Measurements from ENCODE around the gene SAMD1. TPM values are rescaled to one million over a fixed set of nuclear protein-coding genes. Genes with fewer than 3 reads are reported as not detected.

Gene SAMD1
- total and polyA plus RNA-seq, 2 of the 13 experiments (the other 11 are each of a cell fraction or from before 2014, with no cell fraction given): 17.5 to 45.0 TPM

DNA sequence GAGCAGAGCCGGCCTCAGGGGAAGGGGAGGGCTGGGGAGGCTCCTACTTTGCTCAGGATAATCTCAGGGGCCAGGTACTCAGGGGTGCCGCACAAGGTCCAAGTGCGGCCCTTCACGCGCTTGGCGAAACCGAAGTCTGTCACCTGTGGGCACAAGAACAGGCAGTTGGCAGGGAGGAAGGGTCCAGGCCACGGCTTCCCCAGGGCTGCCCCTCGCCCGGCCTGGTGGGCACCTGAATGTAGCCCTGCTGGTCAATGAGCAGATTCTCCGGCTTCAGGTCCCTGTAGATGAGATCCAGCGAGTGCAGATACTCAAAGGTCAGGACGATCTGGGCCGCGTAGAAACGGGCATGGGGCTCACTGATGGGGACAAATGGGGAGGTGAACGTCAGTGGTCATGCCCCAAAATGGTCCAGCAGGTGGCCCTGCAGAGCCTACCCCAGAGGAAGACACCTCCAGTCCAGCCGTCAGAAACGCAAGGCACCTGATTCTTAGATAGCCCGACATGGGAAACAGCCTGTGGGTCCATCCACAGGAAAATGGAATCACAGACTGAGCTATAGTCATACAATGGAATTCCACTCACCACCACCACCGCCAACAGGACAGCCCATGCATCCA, 7.1 kb upstream of the SAMD1 start:
- ChIA-PET POLR2A (no interaction called here), CTCF (ENCODE audit: low intra/inter-chr PET ratio, low total read pairs) (interaction anchor here (0.6 to 1.4 kb wide), 3 partner anchors 15 to 40 kb away, joined by 3 to 5 read pairs (median 3); no protein-coding TSS in a partner anchor)
- FAIRE-seq (no peak), DNase-seq (ENCODE audit: low spot score) (no peak), ATAC-seq (peak; percentile 73)
- no peak overlapping the region for H3K27ac ChIP-seq (ENCODE audit: extremely low read length, insufficient read depth, low read length)
- H4K20me1 ChIP-seq (ENCODE audit: insufficient read depth, low read length): no peaks in the 10 kb centered on the region
- no peaks in the 10 kb centered on the region for H3K79me2 ChIP-seq (ENCODE audit: insufficient read depth, low read length)
- H3K4me1 ChIP-seq (ENCODE audit: insufficient read depth, low read length): no peaks in the 10 kb centered on the region
- intact Hi-C loops (cut with micrococcal nuclease; ENCODE audit: unreplicated experiment): no loop called here
- WGBS (ENCODE audit: low lambda C conversion rate): 87% methylated on average over 15 of the region's 21 CpGs
- no peak overlapping the region for H3K9ac ChIP-seq (ENCODE audit: insufficient read depth, low read depth, low read length)
- H3K36me3 ChIP-seq (replicated peaks in 1 of 2; ENCODE audit: control insufficient read depth in 1 of 2, insufficient read depth in 2 of 2, low read length in 2 of 2): peaks cover 4 to 22% of the 10 kb centered on the region in 2 experiments
- no peak overlapping the region for H3K4me2 ChIP-seq (ENCODE audit: low read depth, low read length)
- no peak overlapping the region for H2AFZ ChIP-seq (ENCODE audit: low read length)
- in situ Hi-C loops (cut with HindIII; ENCODE audit: extremely low pct_ligation_motif_present, low pct_unique_long_range_greater_than_20kb): no loop called here
- no peak overlapping the region for H3K4me3 ChIP-seq (replicated peaks in 1 of 3; ENCODE audit: insufficient read depth in 1 of 3, low read depth in 2 of 3, low read length in 3 of 3)
- BruUV-seq (replicated peaks): no TSS peak
- H3K27me3 ChIP-seq (ENCODE audit: control insufficient read depth in 1 of 2, insufficient read depth in 2 of 2, low read length in 2 of 2): no peaks in the 10 kb centered on the region
- peaks cover 6% of the 10 kb centered on the region; the same call in 1 of the 2 replicates for H3K9me3 ChIP-seq (ENCODE audit: low read length)
- no peak for TF ChIP-seq FOXM1 (CRISPR knock-in tag; IDR thresholded peaks at IDR 0.05)
- TF ChIP-seq HHEX (CRISPR knock-in tag; IDR thresholded peaks at IDR 0.05): no peak
- no peak for TF ChIP-seq BHLHE40 (IDR thresholded peaks at IDR 0.05; ENCODE audit: low read length)
- no peak for TF ChIP-seq ZNF331 (CRISPR knock-in tag; IDR thresholded peaks at IDR 0.05)
- TF ChIP-seq, protein P1, sequence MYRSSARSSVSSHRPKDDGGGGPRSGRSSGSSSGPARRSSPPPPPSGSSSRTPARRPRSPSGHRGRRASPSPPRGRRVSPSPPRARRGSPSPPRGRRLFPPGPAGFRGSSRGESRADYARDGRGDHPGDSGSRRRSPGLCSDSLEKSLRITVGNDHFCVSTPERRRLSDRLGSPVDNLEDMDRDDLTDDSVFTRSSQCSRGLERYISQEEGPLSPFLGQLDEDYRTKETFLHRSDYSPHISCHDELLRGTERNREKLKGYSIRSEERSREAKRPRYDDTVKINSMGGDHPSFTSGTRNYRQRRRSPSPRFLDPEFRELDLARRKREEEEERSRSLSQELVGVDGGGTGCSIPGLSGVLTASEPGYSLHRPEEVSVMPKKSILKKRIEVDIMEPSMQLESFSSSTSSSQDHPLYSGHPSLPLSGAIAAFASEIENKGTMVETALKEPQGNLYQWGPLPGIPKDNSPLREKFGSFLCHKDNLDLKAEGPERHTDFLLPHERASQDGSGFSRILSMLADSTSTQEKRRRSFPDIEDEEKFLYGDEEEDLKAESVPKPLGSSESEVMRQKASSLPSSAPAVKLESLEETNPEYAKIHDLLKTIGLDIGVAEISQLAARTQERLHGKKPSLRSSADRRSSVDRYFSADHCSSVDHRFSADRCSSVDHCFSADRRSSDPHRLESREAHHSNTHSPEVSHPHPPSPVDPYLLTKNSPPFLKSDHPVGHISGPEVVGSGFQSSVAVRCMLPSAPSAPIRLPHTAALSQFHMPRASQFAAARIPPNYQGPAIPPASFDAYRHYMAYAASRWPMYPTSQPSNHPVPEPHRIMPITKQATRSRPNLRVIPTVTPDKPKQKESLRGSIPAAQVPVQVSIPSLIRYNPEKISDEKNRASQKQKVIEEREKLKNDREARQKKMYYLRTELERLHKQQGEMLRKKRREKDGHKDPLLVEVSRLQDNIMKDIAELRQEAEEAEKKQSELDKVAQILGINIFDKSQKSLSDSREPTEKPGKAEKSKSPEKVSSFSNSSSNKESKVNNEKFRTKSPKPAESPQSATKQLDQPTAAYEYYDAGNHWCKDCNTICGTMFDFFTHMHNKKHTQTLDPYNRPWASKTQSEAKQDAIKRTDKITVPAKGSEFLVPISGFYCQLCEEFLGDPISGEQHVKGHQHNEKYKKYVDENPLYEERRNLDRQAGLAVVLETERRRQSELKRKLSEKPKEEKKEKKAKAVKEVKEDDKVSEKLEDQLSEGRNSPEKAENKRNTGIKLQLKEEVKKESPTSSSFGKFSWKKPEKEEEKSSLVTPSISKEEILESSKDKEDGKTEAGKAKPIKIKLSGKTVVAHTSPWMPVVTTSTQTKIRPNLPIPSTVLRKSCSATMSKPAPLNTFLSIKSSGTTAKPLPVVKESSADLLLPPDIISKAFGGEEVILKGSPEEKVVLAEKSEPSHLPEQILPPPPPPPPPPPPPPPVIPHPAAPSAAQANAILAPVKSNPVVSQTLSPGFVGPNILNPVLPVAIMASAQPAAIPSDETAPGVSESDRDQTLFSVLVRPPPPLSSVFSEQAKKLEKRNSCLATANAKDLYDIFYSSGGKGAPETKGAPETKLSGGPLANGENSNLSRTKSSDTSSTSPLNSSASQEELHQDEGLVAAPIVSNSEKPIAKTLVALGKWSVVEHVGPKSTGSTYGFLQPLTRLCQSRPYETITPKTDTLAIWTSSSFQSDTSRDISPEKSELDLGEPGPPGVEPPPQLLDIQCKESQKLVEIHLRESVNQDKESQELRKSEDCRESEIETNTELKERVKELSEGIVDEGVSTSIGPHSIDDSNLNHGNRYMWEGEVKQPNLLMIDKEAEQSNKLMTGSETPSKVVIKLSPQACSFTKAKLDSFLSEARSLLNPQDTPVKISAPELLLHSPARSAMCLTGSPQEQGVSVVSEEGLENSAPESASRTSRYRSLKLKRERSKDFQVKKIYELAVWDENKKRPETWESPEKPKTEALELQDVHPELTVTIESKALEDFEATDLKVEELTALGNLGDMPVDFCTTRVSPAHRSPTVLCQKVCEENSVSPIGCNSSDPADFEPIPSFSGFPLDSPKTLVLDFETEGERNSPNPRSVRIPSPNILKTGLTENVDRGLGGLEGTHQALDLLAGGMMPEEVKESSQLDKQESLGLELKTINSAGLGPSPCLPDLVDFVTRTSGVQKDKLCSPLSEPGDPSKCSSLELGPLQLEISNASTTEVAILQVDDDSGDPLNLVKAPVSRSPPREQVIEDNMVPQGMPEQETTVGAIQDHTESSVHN (CRISPR knock-in tag; IDR thresholded peaks at IDR 0.05): no peak
- peak; percentile 61 for TF ChIP-seq RAD21 (CRISPR knock-in tag; IDR thresholded peaks at IDR 0.05)
- TF ChIP-seq XBP1 (CRISPR knock-in tag; IDR thresholded peaks at IDR 0.05): no peak
- TF ChIP-seq, protein P2, sequence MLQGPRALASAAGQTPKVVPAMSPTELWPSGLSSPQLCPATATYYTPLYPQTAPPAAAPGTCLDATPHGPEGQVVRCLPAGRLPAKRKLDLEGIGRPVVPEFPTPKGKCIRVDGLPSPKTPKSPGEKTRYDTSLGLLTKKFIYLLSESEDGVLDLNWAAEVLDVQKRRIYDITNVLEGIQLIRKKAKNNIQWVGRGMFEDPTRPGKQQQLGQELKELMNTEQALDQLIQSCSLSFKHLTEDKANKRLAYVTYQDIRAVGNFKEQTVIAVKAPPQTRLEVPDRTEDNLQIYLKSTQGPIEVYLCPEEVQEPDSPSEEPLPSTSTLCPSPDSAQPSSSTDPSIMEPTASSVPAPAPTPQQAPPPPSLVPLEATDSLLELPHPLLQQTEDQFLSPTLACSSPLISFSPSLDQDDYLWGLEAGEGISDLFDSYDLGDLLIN (CRISPR knock-in tag; IDR thresholded peaks at IDR 0.05; ENCODE audit: borderline replicate concordance): 0 out of 2 replicates have a peak, but pooled peaks have one; percentile 26
- TF ChIP-seq ZKSCAN8 (CRISPR knock-in tag; IDR thresholded peaks at IDR 0.05; ENCODE audit: borderline replicate concordance): no peak
- no peak for TF ChIP-seq GZF1 (CRISPR knock-in tag; IDR thresholded peaks at IDR 0.05)
- TF ChIP-seq, protein P3, sequence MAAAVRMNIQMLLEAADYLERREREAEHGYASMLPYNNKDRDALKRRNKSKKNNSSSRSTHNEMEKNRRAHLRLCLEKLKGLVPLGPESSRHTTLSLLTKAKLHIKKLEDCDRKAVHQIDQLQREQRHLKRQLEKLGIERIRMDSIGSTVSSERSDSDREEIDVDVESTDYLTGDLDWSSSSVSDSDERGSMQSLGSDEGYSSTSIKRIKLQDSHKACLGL (CRISPR knock-in tag; IDR thresholded peaks at IDR 0.05): no peak
- TF ChIP-seq ZBTB38 (CRISPR knock-in tag; IDR thresholded peaks at IDR 0.05): peak; percentile 67
- TF ChIP-seq FOXA1 (IDR thresholded peaks at IDR 0.05): no peak
- TF ChIP-seq FOXA1 (CRISPR knock-in tag; IDR thresholded peaks at IDR 0.05): no peak
